Neural cell (in vitro differentiated cells): Measurements from ENCODE around the gene HOXC5. TPM values are rescaled to one million over a fixed set of nuclear protein-coding genes. Genes with fewer than 3 reads are reported as not detected.

Experiments used
- H2AFZ ChIP-seq: fragments of 200-600, 300-800 bp; sonication (generic), shearing (Covaris generic); 2 replicates; pipeline ENCODE4 v1.6.0; 2014; ENCODE audit warnings: low read depth, mild to moderate bottlenecking, antibody characterized with exemption, low read length, moderate library complexity
- H3F3A ChIP-seq: fragments of 200-600 bp; shearing (Covaris generic); 2 replicates; pipeline ENCODE4 v1.6.1; 2016; ENCODE audit warnings: mild to moderate bottlenecking, moderate library complexity, mixed read lengths, antibody characterized with exemption, low read length; ENCODE audit not compliant: insufficient read depth, poor library complexity, severe bottlenecking
- H3K27ac ChIP-seq: fragments of 200-600, 300-800 bp; sonication (generic), shearing (Covaris generic); 2 replicates; pipeline ENCODE4 v1.5.1; 2014; ENCODE audit warnings: mild to moderate bottlenecking, low read length, moderate library complexity
- H3K27me3 ChIP-seq: fragments of 300-800, 200-600 bp; sonication (generic), shearing (Covaris generic); 2 replicates; pipeline ENCODE4 v1.6.0; 2014; ENCODE audit warnings: mild to moderate bottlenecking, low read depth, low read length, moderate library complexity; ENCODE audit not compliant: insufficient read depth
- H3K36me3 ChIP-seq: fragments of 300-800, 200-600 bp; sonication (generic), shearing (Covaris generic); 2 replicates; pipeline ENCODE4 v1.5.1; 2014; ENCODE audit warnings: mild to moderate bottlenecking, antibody characterized with exemption, low read length, moderate library complexity; ENCODE audit not compliant: insufficient read depth
- H3K4me2 ChIP-seq: fragments of 300-800, 200-600 bp; sonication (generic), shearing (Covaris generic); 2 replicates; pipeline ENCODE4 v1.6.0; 2014; ENCODE audit warnings: mild to moderate bottlenecking, low read length
- H3K4me3 ChIP-seq: fragments of 300-800, 200-600 bp; sonication (generic), shearing (Covaris generic); 2 replicates; pipeline ENCODE4 v1.5.1; 2014; ENCODE audit warnings: mild to moderate bottlenecking, low read length, moderate library complexity
- H3K79me2 ChIP-seq: fragments of 200-600 bp; shearing (Covaris generic); replicated peaks from 2 replicates; pipeline ENCODE4 v1.6.0; 2014; ENCODE audit warnings: mild to moderate bottlenecking, low read length, moderate library complexity; ENCODE audit not compliant: insufficient read depth
- H3K9ac ChIP-seq: fragments of 300-800, 200-600 bp; sonication (generic), shearing (Covaris generic); 2 replicates; pipeline ENCODE4 v1.6.1; 2016; ENCODE audit warnings: mild to moderate bottlenecking, low read length, mixed read lengths
- H3K9me2 ChIP-seq: fragments of 200-600 bp; shearing (Covaris generic); 2 replicates; pipeline ENCODE4 v1.6.1; 2016; ENCODE audit warnings: mild to moderate bottlenecking, low read length, mixed read lengths; ENCODE audit not compliant: insufficient read depth
- H3K9me3 ChIP-seq: fragments of 200-600, 300-800 bp; sonication (generic), shearing (Covaris generic); 2 replicates; pipeline ENCODE4 v1.6.1; 2016; ENCODE audit warnings: mild to moderate bottlenecking, mixed run types, low read length, moderate library complexity, mixed read lengths
- H4K20me1 ChIP-seq: fragments of 200-600 bp; shearing (Covaris generic); 2 replicates; pipeline ENCODE4 v1.6.1; 2016; ENCODE audit warnings: mild to moderate bottlenecking, mixed run types; ENCODE audit not compliant: insufficient read depth
- CTCF ChIP-seq: fragments of 450-650 bp; IDR thresholded peaks from 2 replicates; pipeline ENCODE4 v1.5.1; 2014; ENCODE audit warnings: antibody characterized with exemption, mild to moderate bottlenecking, moderate library complexity; ENCODE audit not compliant: poor library complexity, severe bottlenecking
- EP300 ChIP-seq: fragments of 450-650 bp; conservative IDR thresholded peaks from 2 replicates; pipeline ENCODE4 v1.6.1; 2014; ENCODE audit warnings: antibody characterized with exemption, mild to moderate bottlenecking, moderate library complexity; ENCODE audit not compliant: poor library complexity, severe bottlenecking
- EZH2 ChIP-seq: fragments of 200-600, 300-800 bp; shearing (Covaris generic), sonication (generic); IDR thresholded peaks from 2 replicates; pipeline ENCODE4 v1.6.1; 2014; ENCODE audit warnings: antibody characterized with exemption, low read length, borderline replicate concordance, mild to moderate bottlenecking; ENCODE audit not compliant: insufficient read depth, poor library complexity, severe bottlenecking
- MXI1 ChIP-seq: fragments of 450-650 bp; conservative IDR thresholded peaks from 2 replicates; pipeline ENCODE4 v1.6.1; 2014; ENCODE audit warnings: antibody characterized with exemption, mild to moderate bottlenecking; ENCODE audit not compliant: poor library complexity, severe bottlenecking
- RAD21 ChIP-seq: fragments of 450-650 bp; conservative IDR thresholded peaks from 2 replicates; pipeline ENCODE4 v1.6.1; 2014; ENCODE audit warnings: antibody characterized with exemption, mild to moderate bottlenecking, moderate library complexity
- REST ChIP-seq: IDR thresholded peaks from 2 replicates; pipeline ENCODE4 v1.6.1; 2012; ENCODE audit warnings: borderline replicate concordance
- TAF1 ChIP-seq: IDR thresholded peaks from 2 replicates; pipeline ENCODE4 v1.6.1; 2012; ENCODE audit warnings: low read depth
- polyA plus RNA-seq: library from polyadenylated mRNA; depleted of rRNA; stranded (reverse); fragments of >200 nt; gene quantifications from 2 replicates; pipeline ENCODE4 v1.2.3, GENCODE V29; 2014

HOXC5 gene
- polyA plus RNA-seq, 1 donor from 2014 or later, result not detected

GRCh38 chr12:54032086-54032619, 697 bp upstream of the HOXC5 start:
- TF ChIP-seq MXI1 (no peak), EP300 (no peak), TAF1 (no peak), REST (no peak)
- Histone ChIP-seq H3K9me2 (no peaks in the 10 kb centered on the region), H3F3A (no peaks in the 10 kb centered on the region), H3K27me3 (peaks cover 99% of the 10 kb centered on the region), H2AFZ (no peak overlapping the region), H3K9me3 (no peaks in the 10 kb centered on the region), H3K79me2 (no peaks in the 10 kb centered on the region), H3K4me3 (no peak overlapping the region), H3K4me2 (no peak overlapping the region), H4K20me1 (no peaks in the 10 kb centered on the region), H3K27ac (no peak overlapping the region), H3K9ac (no peak overlapping the region), H3K36me3 (no peaks in the 10 kb centered on the region)

DNA sequence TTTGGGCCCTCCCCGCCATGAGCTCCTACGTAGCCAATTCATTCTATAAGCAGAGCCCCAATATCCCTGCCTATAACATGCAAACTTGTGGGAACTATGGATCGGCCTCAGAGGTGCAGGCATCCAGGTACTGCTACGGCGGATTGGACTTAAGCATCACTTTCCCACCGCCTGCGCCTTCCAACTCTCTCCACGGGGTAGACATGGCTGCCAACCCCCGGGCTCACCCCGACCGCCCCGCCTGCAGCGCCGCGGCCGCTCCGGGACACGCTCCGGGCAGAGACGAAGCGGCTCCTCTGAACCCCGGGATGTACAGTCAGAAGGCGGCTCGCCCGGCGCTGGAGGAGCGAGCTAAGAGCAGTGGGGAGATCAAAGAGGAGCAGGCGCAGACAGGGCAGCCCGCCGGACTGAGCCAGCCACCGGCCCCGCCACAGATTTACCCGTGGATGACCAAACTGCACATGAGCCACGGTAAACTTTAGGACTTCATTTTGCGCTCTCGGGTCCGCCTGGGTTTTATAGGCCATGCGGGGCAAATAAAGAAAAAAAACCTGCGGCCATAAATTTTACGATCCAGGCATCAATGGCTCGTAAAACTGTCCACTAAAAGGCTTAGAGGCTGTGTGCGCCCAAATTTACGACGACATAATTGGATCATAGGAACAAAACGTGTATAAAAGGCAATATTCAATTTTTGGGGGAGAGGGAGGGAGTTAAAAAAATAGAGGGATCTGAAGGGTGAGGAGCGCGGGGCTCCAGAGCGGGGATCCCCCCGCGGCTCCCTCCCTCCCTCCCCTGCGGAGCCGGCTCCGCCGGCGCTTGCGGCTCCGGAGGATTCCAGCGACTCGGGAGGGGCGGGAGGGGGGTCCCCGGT, 493 bp downstream of the HOXC5 start:
- Histone ChIP-seq H3K36me3 (no peaks in the 10 kb centered on the region), H3F3A (no peaks in the 10 kb centered on the region), H4K20me1 (no peaks in the 10 kb centered on the region), H2AFZ (no peak overlapping the region), H3K9me3 (no peaks in the 10 kb centered on the region), H3K4me2 (no peak overlapping the region), H3K9me2 (no peaks in the 10 kb centered on the region), H3K79me2 (no peaks in the 10 kb centered on the region), H3K9ac (no peak overlapping the region), H3K27ac (no peak overlapping the region), H3K4me3 (no peak overlapping the region), H3K27me3 (peaks cover 99% of the 10 kb centered on the region)
- TF ChIP-seq RAD21 (no peak), MXI1 (no peak), EZH2 (peak; percentile 27), CTCF (no peak), REST (no peak)
